ENCODE results near the gene SCAP. TPM values are rescaled to one million over a fixed set of nuclear protein-coding genes. Genes with fewer than 3 reads are reported as not detected.

The SCAP gene
- total RNA-seq, 1 donor from 2014 or later = 49.7 TPM

DNA sequence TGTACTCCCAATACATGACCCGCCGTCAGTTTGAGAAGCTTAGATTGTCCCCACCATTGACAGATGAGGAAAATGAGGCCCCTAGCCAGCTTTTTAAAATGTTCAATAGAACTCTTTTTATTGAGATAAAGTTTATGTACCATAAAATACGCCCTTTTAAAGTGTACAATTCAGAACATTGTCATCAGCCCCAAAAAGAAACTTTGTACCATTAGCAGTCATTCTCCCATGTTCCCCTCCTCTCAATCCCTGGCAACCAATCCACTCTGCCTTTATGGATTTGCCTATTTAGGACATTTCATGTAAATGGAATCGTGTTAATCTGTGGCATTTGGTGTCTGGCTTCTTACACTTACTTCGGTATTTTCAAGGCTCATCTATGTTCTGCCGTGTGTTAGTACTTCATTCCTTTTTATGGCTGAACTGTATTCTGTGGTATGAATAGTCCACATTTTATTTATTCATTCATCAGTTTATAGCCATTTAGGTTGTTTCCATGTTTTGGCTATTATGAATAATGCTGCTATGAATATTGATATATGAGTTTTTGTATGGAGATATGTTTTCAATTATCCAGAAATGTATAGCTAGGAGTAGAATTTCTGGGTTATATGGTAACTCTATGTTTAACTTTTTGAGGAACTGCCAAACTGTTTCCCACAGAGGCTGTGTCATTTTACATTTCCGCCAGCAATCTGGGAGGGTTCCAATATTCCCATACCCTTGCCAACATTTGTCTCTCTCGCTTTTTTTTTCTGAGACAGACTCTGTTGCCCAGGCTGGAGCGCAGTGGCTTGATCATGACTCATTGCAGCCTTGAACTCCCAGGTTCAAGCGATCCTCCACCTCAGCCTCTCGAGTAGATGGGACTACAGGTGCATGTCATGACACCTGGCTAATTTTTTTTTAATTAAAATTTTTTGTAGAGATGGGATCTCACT lies 110.3 kb downstream of the SCAP start:
- peaks cover 9% of the 10 kb centered on the region for H3K4me1 Mint-ChIP-seq (ENCODE audit: low read depth)
- H3K36me3 Mint-ChIP-seq (ENCODE audit: low read depth) = no peaks in the 10 kb centered on the region
- H3K27me3 Mint-ChIP-seq (ENCODE audit: low read depth) = no peaks in the 10 kb centered on the region
- no peak overlapping the region for H3K4me3 Mint-ChIP-seq (ENCODE audit: unreplicated experiment)
- no peak for DNase-seq (ENCODE audit: low spot score)
- TF ChIP-seq, protein P1, sequence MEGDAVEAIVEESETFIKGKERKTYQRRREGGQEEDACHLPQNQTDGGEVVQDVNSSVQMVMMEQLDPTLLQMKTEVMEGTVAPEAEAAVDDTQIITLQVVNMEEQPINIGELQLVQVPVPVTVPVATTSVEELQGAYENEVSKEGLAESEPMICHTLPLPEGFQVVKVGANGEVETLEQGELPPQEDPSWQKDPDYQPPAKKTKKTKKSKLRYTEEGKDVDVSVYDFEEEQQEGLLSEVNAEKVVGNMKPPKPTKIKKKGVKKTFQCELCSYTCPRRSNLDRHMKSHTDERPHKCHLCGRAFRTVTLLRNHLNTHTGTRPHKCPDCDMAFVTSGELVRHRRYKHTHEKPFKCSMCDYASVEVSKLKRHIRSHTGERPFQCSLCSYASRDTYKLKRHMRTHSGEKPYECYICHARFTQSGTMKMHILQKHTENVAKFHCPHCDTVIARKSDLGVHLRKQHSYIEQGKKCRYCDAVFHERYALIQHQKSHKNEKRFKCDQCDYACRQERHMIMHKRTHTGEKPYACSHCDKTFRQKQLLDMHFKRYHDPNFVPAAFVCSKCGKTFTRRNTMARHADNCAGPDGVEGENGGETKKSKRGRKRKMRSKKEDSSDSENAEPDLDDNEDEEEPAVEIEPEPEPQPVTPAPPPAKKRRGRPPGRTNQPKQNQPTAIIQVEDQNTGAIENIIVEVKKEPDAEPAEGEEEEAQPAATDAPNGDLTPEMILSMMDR (IDR thresholded peaks at IDR 0.05) = no peak
- peaks cover under 1% of the 10 kb centered on the region for H3K9me3 Mint-ChIP-seq (ENCODE audit: low read depth)
- peak overlapping the region; percentile 80 for H3K27ac Mint-ChIP-seq (ENCODE audit: unreplicated experiment)

Other genes starting within 250 kb of the SCAP start
- 3.9 to 4.5 TPM (median 4.3 TPM) in 3 replicates for gene KIF9, start 193.1 kb downstream of the SCAP start, total RNA-seq
- 31.9 to 34.6 TPM (median 32.3 TPM) in 3 replicates for gene KLHL18, start 193.0 kb downstream of the SCAP start, total RNA-seq
- gene PTPN23, start 94.9 kb downstream of the SCAP start, total RNA-seq = 43.5 to 49.5 TPM (median 47.8 TPM) in 3 replicates
- 28.8 to 42.9 TPM (median 30.2 TPM) in 3 replicates for gene ELP6, start 37.8 kb upstream of the SCAP start, total RNA-seq
- gene CSPG5, start 102.9 kb upstream of the SCAP start, total RNA-seq = 1.2 to 2.8 TPM (median 2.1 TPM) in 3 replicates